NCI-H524 treated with DMSO at 0.1 percent for 48 hours (cell line): Measurements from ENCODE around the gene HOXC4.
"Not testable (repeated sequence)": the region's sequence is repeated elsewhere in the genome, so short reads cannot be mapped to it uniquely, and the experiment has no call there.

Source experiments
- DNase-seq: peaks from one replicate; lab custom pipeline; 2025; lab: John Stamatoyannopoulos, UW

Gene HOXC4

GRCh38 chr12:54058128-54058768 is 4.6 kb downstream of the HOXC4 start:
- DNase-seq = no peak

GRCh38 chr12:54059668-54060067 is 6.0 kb downstream of the HOXC4 start:
- no peak for DNase-seq

GRCh38 chr12:54060174-54060974 is 6.7 kb downstream of the HOXC4 start:
- DNase-seq = no peak

- no peak for DNase-seq
Measured at GRCh38 chr12:54060975-54061778, 7.5 kb downstream of the HOXC4 start.

- DNase-seq = no peak
Measured at GRCh38 chr12:54065677-54066076, 12.0 kb downstream of the HOXC4 start.

- DNase-seq = no peak
Measured at GRCh38 chr12:54066408-54066807, 12.8 kb downstream of the HOXC4 start.

GRCh38 chr12:54068418-54069070 is 14.9 kb downstream of the HOXC4 start:
- DNase-seq = no peak

GRCh38 chr12:54071942-54072341 is 18.3 kb downstream of the HOXC4 start:
- no peak for DNase-seq

- no peak for DNase-seq
Measured at GRCh38 chr12:54074308-54074707, 20.7 kb downstream of the HOXC4 start.

- no peak for DNase-seq
Measured at GRCh38 chr12:54075409-54075808, 21.8 kb downstream of the HOXC4 start.

GRCh38 chr12:54075974-54076373 is 22.3 kb downstream of the HOXC4 start:
- DNase-seq = no peak

GRCh38 chr12:54077843-54078242 is 24.2 kb downstream of the HOXC4 start:
- DNase-seq = not testable (repeated sequence)

GRCh38 chr12:54079115-54079514 is 25.5 kb downstream of the HOXC4 start:
- not testable (repeated sequence) for DNase-seq

GRCh38 chr12:54080008-54080924 is 26.6 kb downstream of the HOXC4 start:
- not testable (repeated sequence) for DNase-seq

- not testable (repeated sequence) for DNase-seq
Measured at GRCh38 chr12:54081053-54081514, 27.4 kb downstream of the HOXC4 start.

- not testable (repeated sequence) for DNase-seq
Measured at GRCh38 chr12:54081581-54082396, 28.2 kb downstream of the HOXC4 start.

- DNase-seq = no peak
Measured at GRCh38 chr12:54082397-54082892, 28.8 kb downstream of the HOXC4 start.

- not testable (repeated sequence) for DNase-seq
Measured at GRCh38 chr12:54088011-54088410, 34.4 kb downstream of the HOXC4 start.

GRCh38 chr12:54089465-54089864 is 35.8 kb downstream of the HOXC4 start:
- DNase-seq = not testable (repeated sequence)

- not testable (repeated sequence) for DNase-seq
Measured at GRCh38 chr12:54090312-54090711, 36.7 kb downstream of the HOXC4 start.
